Cardiac fibroblast (primary cell): ENCODE data around the gene OR14A2.
"Not testable (repeated sequence)": the region's sequence is repeated elsewhere in the genome, so short reads cannot be mapped to it uniquely, and the experiment has no call there.

Experiments
- DNase-seq, 2 donors: peaks; one replicate each; pipeline versions ENCODE4 v3.0.0 to v3.0.0-alpha.2; 2010; ENCODE audit warnings: low read depth in 2 of 2
- H3K4me3 ChIP-seq, 2 donors: replicated peaks in 1 of 2; 1 replicate in 1 of 2; 2 replicates in 1 of 2; pipeline ENCODE4 v1.5.1; 2011; ENCODE audit warnings: low read depth in 2 of 2, low read length in 2 of 2, mild to moderate bottlenecking in 2 of 2, moderate library complexity in 1 of 2
- TF ChIP-seq, protein P1 (sequence below): IDR thresholded peaks from one replicate; pipeline ENCODE4 v1.5.1; 2011; ENCODE audit warnings: low read depth, mild to moderate bottlenecking, low read length, inconsistent platforms

OR14A2 gene

DNA sequence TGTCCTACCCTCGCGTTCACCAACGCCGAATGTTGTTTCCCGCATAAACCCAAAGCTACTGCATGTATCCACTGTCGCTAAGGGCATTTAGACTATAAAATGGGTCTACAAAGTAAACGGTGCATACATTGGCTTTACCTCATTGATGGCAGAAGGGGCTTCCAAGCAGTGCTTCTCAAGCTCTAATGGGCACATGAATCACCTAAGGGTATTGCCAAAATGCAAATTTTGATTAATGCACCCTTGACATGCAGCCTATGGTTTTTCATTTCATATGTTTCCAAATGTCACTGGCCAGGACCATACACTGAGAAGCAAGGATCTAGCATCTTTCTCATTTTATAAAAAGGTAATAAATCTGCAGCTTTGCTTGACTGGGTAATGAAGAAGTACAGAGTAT lies 34.2 kb downstream of the OR14A2 start:
- no peak overlapping the region for H3K4me3 ChIP-seq
- DNase-seq: no peak
- TF ChIP-seq, protein P1, sequence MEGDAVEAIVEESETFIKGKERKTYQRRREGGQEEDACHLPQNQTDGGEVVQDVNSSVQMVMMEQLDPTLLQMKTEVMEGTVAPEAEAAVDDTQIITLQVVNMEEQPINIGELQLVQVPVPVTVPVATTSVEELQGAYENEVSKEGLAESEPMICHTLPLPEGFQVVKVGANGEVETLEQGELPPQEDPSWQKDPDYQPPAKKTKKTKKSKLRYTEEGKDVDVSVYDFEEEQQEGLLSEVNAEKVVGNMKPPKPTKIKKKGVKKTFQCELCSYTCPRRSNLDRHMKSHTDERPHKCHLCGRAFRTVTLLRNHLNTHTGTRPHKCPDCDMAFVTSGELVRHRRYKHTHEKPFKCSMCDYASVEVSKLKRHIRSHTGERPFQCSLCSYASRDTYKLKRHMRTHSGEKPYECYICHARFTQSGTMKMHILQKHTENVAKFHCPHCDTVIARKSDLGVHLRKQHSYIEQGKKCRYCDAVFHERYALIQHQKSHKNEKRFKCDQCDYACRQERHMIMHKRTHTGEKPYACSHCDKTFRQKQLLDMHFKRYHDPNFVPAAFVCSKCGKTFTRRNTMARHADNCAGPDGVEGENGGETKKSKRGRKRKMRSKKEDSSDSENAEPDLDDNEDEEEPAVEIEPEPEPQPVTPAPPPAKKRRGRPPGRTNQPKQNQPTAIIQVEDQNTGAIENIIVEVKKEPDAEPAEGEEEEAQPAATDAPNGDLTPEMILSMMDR: no peak

DNA sequence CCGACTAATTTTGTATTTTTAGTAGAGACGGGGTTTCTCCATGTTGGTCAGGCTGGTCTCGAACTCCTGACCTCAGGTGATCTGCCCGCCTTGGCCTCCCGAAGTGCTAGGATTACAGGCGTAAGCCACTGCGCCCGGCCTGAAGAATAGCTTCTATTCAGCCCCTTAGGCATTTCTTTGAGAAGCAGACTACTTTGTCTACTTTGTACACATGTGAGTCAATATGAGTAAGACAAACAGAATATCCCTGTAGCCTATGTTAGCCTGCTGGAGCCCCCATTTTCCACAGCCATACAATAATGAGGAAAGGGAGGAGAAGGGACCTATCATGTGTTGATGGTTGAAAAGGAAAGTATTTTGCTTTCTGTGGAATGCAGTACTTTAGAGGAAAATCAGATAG lies 37.3 kb downstream of the OR14A2 start:
- DNase-seq, H3K4me3 ChIP-seq: not testable (repeated sequence)

- H3K4me3 ChIP-seq: no peak overlapping the region
- no peak for DNase-seq
- TF ChIP-seq, protein P1: no peak
Observed at GRCh38 chr1:247701338-247701737, 46.6 kb downstream of the OR14A2 start.

DNA sequence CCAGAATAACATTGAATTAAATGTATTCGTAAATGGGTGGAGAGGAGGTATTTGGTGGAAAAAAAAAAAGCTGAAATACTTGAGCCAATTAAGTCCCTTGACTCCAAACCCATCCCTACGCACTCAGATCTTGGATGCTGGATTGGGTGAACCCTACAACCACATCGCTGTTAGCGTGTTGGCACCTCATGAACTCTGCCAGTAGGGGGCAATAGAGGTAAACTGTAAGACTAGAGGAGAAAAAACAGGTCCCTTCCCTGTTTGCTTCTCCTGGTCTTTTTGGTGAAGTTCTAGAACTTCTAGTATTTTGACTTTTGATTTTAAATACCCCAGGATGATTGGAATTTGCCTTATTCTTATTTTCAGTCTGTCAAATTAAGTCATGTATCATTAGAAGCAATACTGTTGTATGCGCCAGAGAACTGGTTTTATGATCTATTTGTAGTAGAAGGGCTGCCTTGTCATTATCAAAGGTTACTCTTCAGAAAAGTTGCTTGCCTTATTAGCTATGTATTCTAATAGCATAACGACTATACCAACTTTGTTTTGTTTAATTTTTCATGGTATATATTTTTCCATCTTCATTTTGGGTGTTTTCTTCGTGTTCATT lies 66.5 kb downstream of the OR14A2 start:
- DNase-seq: peak; percentile 42 to 80
- no peak overlapping the region for H3K4me3 ChIP-seq
- TF ChIP-seq, protein P1: peak; percentile 81

DNA sequence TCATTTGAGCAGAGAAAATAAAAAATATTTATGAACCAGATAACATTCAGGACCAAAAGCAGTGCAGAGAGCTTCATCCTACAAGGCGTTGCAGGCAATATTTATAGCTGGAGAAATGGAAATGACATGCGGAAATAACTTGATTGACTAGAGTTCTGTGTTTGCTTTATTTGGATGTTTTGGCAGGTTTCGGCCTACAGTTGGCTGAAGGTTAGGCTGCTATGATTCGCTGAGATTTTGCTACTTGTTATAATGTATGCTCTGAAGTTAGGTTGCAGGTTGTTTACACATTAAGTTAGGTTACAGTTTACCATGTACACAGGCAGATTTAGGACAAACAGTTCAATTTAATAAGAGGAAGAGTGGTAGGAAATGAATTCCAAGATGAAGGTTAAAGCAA lies 67.8 kb downstream of the OR14A2 start:
- H3K4me3 ChIP-seq: no peak overlapping the region
- no peak for DNase-seq
- TF ChIP-seq, protein P1: no peak

DNA sequence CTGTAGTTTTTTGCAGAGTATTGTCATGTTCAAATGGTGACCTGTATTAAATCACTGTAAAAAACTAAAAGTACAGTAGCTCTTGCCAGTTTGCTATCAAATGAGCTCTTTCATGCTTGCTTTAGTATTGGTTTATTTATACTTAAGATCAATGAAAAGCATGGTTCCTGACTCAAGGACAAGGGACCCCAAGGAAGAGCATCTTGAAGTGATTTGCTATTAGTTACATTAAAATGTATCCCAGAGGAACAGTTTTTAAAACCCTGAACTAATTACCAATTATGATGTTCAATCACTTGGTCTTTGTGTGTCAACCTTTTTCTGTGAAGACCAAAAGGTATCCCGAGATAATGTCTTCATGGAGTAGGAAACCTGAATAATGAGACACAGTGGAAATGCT lies 68.3 kb downstream of the OR14A2 start, which contains the start of gene OR13G1:
Gene OR13G1, minus strand, starts transcription at position 101 of the 400 bp plus-strand sequence. CDS start 6,698 bp downstream, outside the sequence.
- TF ChIP-seq, protein P1: no peak
- no peak within 1 kb of the TSS for H3K4me3 ChIP-seq
- no peak for DNase-seq
